ENCODE measurements around the gene ABHD11. TPM values are rescaled to one million over a fixed set of nuclear protein-coding genes. Genes with fewer than 3 reads are reported as not detected.

Gene ABHD11
- total and polyA plus RNA-seq, 2 experiments from 2014 or later, result 18.1 to 20.8 TPM

DNA sequence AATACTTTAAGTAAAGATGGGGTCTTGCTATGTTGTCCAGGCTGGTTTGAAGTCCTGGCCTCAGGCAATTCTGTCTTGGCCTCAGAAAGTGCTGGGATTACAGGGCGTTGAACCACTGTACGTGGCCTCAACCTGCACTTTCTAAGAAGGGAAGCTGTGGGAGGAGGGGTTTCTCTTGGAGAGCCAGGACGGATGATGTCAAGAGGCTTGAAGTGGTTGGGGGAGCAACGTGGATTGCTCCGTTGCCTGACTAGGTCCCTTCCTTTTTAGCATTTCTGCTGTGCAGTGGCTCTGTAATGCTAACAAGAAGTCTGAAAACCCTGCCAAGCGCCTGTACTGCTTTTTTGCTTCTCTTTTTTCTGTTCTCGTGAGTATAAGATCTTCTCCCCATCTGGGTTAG lies 48.0 kb downstream of the ABHD11 start:
- peaks cover 13% of the 10 kb centered on the region; the same call in 1 of the 2 replicates for H3K36me3 ChIP-seq (ENCODE audit: low read depth)
- H4K20me1 ChIP-seq (ENCODE audit: insufficient read depth), result no peaks in the 10 kb centered on the region
- no peak overlapping the region for H3K9ac ChIP-seq
- H2AFZ ChIP-seq, result no peak overlapping the region
- DNase-seq, result no peak
- no peaks in the 10 kb centered on the region for H3K27me3 ChIP-seq (replicated peaks; ENCODE audit: insufficient read depth)
- 0 out of 2 replicates have a peak, but pooled peaks cover 2% of the 10 kb centered on the region for H3F3A ChIP-seq (ENCODE audit: insufficient read depth)
- no peaks in the 10 kb centered on the region for H3K9me2 ChIP-seq (ENCODE audit: insufficient read depth)
- H3K4me2 ChIP-seq (ENCODE audit: unreplicated experiment), result no peak overlapping the region
- in situ Hi-C loops (cut with MboI), result no loop called here
- no peaks in the 10 kb centered on the region for H3K9me3 ChIP-seq (ENCODE audit: low read depth)
- H3K4me3 ChIP-seq, result no peak overlapping the region
- peaks cover 21% of the 10 kb centered on the region for H3K79me2 ChIP-seq (ENCODE audit: insufficient read depth)
- no peak overlapping the region for H3K27ac ChIP-seq
- H3K4me1 ChIP-seq (ENCODE audit: insufficient read depth), result no peaks in the 10 kb centered on the region
- no peak for TF ChIP-seq EZH2 (IDR thresholded peaks at IDR 0.05; ENCODE audit: insufficient read depth, poor library complexity, severe bottlenecking)
- TF ChIP-seq EZH2phosphoT487 (IDR thresholded peaks at IDR 0.05; ENCODE audit: insufficient read depth, low read depth), result no peak
- WGBS, 2 experiments (ENCODE audit: low coverage in 1 of 2, low lambda C conversion rate in 2 of 2, missing lambda C conversion rate in 2 of 2), result 93% methylated on average over 7 of the region's 7 CpGs

DNA sequence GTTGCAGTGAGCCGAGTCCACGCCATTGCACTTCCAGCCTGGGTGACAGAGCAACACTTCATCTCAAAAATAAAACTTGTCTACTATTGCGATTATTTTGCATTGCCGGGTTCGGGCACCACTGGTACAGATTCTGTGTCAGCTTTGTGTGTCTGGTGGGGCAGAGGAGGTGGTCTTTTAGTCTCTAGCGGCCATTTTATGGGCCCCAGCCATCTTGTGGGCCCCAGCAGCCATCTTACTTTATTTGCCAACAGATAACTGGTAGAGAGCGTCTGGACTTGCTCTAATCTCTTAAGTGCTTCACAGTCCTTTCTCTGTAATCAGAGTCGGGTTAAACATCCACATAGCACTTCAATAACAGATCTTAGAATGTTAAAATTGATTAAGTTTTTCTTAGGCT lies 50.3 kb downstream of the ABHD11 start:
- H3K79me2 ChIP-seq (ENCODE audit: insufficient read depth), result peaks cover 43% of the 10 kb centered on the region

More for the DNA sequence above, 50.3 kb downstream of the ABHD11 start:
- no peak for DNase-seq
- no peaks in the 10 kb centered on the region for H3K9me3 ChIP-seq (ENCODE audit: low read depth)
- H3K27me3 ChIP-seq (replicated peaks; ENCODE audit: insufficient read depth), result no peaks in the 10 kb centered on the region
- in situ Hi-C loops (cut with MboI), result no loop called here
- 90 to 92% methylated on average over 8 of the region's 8 CpGs for WGBS, 2 experiments (ENCODE audit: low coverage in 1 of 2, low lambda C conversion rate in 2 of 2, missing lambda C conversion rate in 2 of 2)
- TF ChIP-seq EZH2phosphoT487 (IDR thresholded peaks at IDR 0.05; ENCODE audit: insufficient read depth, low read depth), result no peak
- no peak for TF ChIP-seq EZH2 (IDR thresholded peaks at IDR 0.05; ENCODE audit: insufficient read depth, poor library complexity, severe bottlenecking)
- H3K4me2 ChIP-seq (ENCODE audit: unreplicated experiment), result no peak overlapping the region
- no peaks in the 10 kb centered on the region for H3F3A ChIP-seq (ENCODE audit: insufficient read depth)
- H3K27ac ChIP-seq, result no peak overlapping the region
- no peak overlapping the region for H3K4me3 ChIP-seq
- H3K9me2 ChIP-seq (ENCODE audit: insufficient read depth), result no peaks in the 10 kb centered on the region
- no peak overlapping the region for H3K9ac ChIP-seq
- no peaks in the 10 kb centered on the region for H3K4me1 ChIP-seq (ENCODE audit: insufficient read depth)
- H3K36me3 ChIP-seq (ENCODE audit: low read depth), result peaks cover 13% of the 10 kb centered on the region; the same call in 1 of the 2 replicates
- no peaks in the 10 kb centered on the region for H4K20me1 ChIP-seq (ENCODE audit: insufficient read depth)
- no peak overlapping the region for H2AFZ ChIP-seq

MicroRNAs within 50 kb of the gene (microRNA counts, 767-probe panel; counts per million panel counts)
- 447 counts per million, percentile 86 among the panel's probes with 10 or more counts for microRNA hsa-miR-4284

Small RNA genes lying within 50 kb of the gene (microRNA-seq; reads per million reads assigned to microRNA genes)
- not detected for gene MIR4284 (ENCODE audit: borderline number of aligned reads)

Small RNA genes lying within 50 kb of the gene (small RNA-seq; reads per million reads assigned to genes)
- gene MIR4284 (ENCODE audit: low read depth, low replicate concordance) (not detected), gene RN7SL265P (ENCODE audit: low read depth, low replicate concordance) (not detected)

Other genes starting within 250 kb of the ABHD11 start
- 41.8 and 49.4 TPM in 2 replicates for gene BAZ1B, start 216.5 kb downstream of the ABHD11 start, total RNA-seq (2014; rRNA removed; shearing (Covaris generic))
- gene BAZ1B, start 216.5 kb downstream of the ABHD11 start, polyA plus RNA-seq (2016; fragmentation: Nextera tagmentation; extraction: Ambion mirVana), result 23.5 and 24.0 TPM in 2 replicates
- 23.3 and 24.8 TPM in 2 replicates for gene BCL7B, start 181.1 kb downstream of the ABHD11 start, total RNA-seq (2014; rRNA removed; shearing (Covaris generic))
- gene BCL7B, start 181.1 kb downstream of the ABHD11 start, polyA plus RNA-seq (2016; fragmentation: Nextera tagmentation; extraction: Ambion mirVana), result 71.8 and 72.6 TPM in 2 replicates
- 72.1 and 101 TPM in 2 replicates for gene TBL2, start 160.2 kb downstream of the ABHD11 start, total RNA-seq (2014; rRNA removed; shearing (Covaris generic))
- 69.7 and 78.0 TPM in 2 replicates for gene TBL2, start 160.2 kb downstream of the ABHD11 start, polyA plus RNA-seq (2016; fragmentation: Nextera tagmentation; extraction: Ambion mirVana)
- gene MLXIPL, start 114.3 kb downstream of the ABHD11 start, total RNA-seq (2014; rRNA removed; shearing (Covaris generic)), result not detected in 2 replicates
- not detected in 2 replicates for gene MLXIPL, start 114.3 kb downstream of the ABHD11 start, polyA plus RNA-seq (2016; fragmentation: Nextera tagmentation; extraction: Ambion mirVana)
- gene VPS37D, start 71.0 kb downstream of the ABHD11 start, total RNA-seq (2014; rRNA removed; shearing (Covaris generic)), result 3.5 and 5.9 TPM in 2 replicates
- 1.2 and 1.3 TPM in 2 replicates for gene VPS37D, start 71.0 kb downstream of the ABHD11 start, polyA plus RNA-seq (2016; fragmentation: Nextera tagmentation; extraction: Ambion mirVana)
- 5.2 and 5.7 TPM in 2 replicates for gene DNAJC30, start 55.3 kb downstream of the ABHD11 start, total RNA-seq (2014; rRNA removed; shearing (Covaris generic))
- gene DNAJC30, start 55.3 kb downstream of the ABHD11 start, polyA plus RNA-seq (2016; fragmentation: Nextera tagmentation; extraction: Ambion mirVana), result 12.7 and 14.3 TPM in 2 replicates
- 36.2 and 48.2 TPM in 2 replicates for gene BUD23, start 55.2 kb downstream of the ABHD11 start, total RNA-seq (2014; rRNA removed; shearing (Covaris generic))
- 95.1 and 98.5 TPM in 2 replicates for gene BUD23, start 55.2 kb downstream of the ABHD11 start, polyA plus RNA-seq (2016; fragmentation: Nextera tagmentation; extraction: Ambion mirVana)
- gene STX1A, start 19.1 kb downstream of the ABHD11 start, total RNA-seq (2014; rRNA removed; shearing (Covaris generic)), result 10.9 and 20.6 TPM in 2 replicates
- gene STX1A, start 19.1 kb downstream of the ABHD11 start, polyA plus RNA-seq (2016; fragmentation: Nextera tagmentation; extraction: Ambion mirVana), result 10.1 and 12.0 TPM in 2 replicates
- not detected in 2 replicates for gene CLDN3, start 31.5 kb upstream of the ABHD11 start, total RNA-seq (2014; rRNA removed; shearing (Covaris generic))
- not detected in 2 replicates for gene CLDN3, start 31.5 kb upstream of the ABHD11 start, polyA plus RNA-seq (2016; fragmentation: Nextera tagmentation; extraction: Ambion mirVana)
- not detected in 2 replicates for gene CLDN4, start 92.2 kb upstream of the ABHD11 start, total RNA-seq (2014; rRNA removed; shearing (Covaris generic))
- 0.06 and 0.10 TPM in 2 replicates for gene CLDN4, start 92.2 kb upstream of the ABHD11 start, polyA plus RNA-seq (2016; fragmentation: Nextera tagmentation; extraction: Ambion mirVana)
- 3.5 and 5.3 TPM in 2 replicates for gene METTL27, start 103.7 kb upstream of the ABHD11 start, total RNA-seq (2014; rRNA removed; shearing (Covaris generic))
- 6.0 and 6.5 TPM in 2 replicates for gene METTL27, start 103.7 kb upstream of the ABHD11 start, polyA plus RNA-seq (2016; fragmentation: Nextera tagmentation; extraction: Ambion mirVana)
- gene TMEM270, start 122.4 kb upstream of the ABHD11 start, total RNA-seq (2014; rRNA removed; shearing (Covaris generic)), result not detected in 2 replicates
- not detected in 2 replicates for gene TMEM270, start 122.4 kb upstream of the ABHD11 start, polyA plus RNA-seq (2016; fragmentation: Nextera tagmentation; extraction: Ambion mirVana)